ENCODE results near the gene DHRS7C.
"Not testable (repeated sequence)": the region's sequence is repeated elsewhere in the genome, so short reads cannot be mapped to it uniquely, and the experiment has no call there.

Gene DHRS7C

DNA sequence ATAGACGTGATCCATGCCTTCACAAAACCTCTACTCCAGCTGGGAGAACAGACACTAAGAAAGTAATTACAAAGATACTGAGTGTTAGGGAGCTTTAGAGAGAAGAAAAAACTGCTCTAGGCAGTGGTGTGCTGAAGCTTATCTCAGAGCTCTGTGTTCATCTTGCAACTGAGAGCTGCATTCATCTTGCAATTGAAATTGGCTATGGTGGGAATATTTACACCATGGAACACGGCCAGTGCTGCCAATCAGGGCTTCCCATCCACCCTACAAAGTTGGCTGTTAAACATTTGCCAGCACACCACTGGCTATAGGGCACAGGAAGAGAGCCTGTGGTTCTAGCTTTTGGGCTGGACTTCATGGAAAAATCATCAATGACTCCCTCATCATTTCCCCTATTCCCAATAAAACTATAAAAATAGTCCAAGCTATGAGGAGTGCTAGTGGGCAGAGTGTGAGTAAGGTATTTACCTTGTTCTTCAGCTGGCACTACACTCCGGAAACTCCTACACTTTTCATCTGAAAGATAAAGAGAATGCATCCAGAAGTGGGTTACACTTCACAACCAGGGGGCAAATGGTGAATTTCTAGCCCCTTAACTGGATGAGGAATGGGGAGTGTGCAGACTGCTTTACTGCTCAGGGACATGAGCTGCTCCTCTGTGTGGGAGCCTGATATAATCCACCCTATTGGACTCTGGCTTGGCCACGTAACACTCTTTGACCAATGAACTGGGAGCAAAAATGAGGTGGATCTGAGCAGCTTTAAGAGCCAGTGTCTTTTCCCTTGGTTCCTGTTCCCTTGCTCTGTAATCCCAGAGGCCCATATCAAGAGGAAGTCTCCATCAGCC, 18.9 kb upstream of the DHRS7C start:
- DNase-seq (ENCODE audit: low spot score): no peak

DNA sequence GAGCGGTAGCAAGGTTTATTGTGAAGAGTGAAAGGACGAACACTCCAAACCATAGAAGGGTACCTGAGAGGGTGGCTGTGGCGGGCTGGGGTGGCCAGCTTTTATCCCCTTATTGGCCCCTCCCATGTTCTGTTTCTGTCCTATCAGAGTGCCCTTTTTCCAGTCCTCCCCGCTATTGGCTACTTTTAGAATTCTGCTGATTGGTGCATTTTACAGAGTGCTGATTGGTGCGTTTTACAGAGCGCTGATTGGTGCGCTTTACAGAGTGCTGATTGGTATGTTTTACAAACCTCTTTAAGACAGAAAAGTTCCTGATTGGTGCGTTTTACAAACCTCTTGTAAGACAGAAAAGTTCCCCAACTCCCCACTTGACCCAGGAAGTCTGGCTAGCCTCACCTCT, 18.0 kb upstream of the DHRS7C start:
- DNase-seq (ENCODE audit: low spot score): no peak

DNA sequence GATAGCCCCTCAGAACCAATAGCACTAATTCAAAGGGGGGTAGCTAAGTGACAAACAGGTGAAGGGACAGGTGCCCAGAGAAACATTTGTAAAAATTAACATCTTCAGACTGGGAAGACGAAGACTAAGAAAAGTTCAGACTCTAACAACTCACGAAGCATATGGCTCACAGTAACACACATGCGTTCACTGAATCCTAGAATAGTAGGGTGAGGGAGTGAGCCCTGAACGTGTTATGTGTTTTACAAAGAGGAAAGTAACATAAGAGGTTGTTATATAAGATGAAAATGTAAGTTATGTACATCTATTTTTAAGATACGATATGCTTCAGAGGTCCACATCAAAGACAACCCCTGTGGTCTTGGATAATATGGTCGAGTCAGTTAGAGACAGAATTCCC, 15.3 kb upstream of the DHRS7C start:
- no peak for DNase-seq (ENCODE audit: low spot score)

DNA sequence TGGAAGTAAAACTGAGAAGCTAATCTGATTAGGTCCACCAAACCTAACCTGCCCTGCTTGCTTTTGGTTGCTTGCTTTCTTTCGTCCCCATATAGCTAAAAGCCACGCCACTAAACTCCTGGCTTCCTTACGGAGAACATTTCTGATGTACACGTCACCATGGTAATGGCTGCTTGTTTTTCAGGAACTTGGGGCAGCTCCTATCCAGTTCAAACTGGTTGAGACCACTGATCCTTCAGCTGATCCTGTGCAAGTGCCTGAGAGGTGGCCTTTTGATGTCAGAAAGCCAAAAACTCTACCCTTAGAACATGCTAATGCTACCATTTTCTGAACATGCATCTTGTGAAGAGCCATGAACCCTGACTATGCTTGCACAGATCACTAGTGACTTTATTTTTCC, 14.4 kb upstream of the DHRS7C start:
- DNase-seq (ENCODE audit: low spot score): no peak

DNA sequence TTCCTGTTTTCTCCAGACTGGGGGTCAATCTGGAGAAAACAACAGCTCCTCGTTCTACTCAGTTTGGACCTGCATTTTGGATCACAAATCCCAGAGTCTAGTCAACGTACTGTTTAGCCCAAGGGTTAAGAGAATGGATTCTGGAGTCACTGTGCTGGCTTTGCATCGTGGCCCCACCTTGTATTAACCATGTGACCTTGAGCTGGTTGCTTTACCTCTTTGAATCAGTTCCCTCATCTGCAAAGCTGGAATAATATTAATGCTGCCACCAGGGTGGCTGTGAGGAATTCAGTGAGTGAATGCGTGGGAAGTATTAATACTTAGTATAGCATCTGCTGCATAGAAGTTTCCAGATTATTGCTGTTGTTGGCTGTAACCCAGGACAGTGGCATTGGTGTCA, 11.3 kb upstream of the DHRS7C start:
- peak; percentile 34 for DNase-seq (ENCODE audit: low spot score)

DNA sequence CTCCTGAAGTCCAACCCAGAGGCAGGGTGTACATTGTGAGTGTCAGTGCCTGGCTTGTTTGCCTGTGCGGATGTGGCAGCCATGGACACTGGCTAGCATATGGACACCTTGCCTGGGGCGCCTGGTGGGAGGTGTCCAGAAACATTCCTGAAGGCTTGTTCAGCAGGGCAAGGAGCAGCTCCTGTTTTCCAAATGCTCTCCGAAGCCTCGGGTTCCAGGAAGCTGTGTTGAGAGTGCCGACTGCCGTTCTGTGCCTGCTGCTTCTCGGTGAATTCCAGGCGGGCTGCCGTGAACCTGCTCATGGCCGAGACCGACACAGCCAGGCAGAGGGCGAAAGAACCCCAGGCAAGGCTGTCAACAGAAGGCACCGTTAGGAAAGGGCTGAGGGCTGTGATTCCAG, 10.9 kb upstream of the DHRS7C start:
- DNase-seq (ENCODE audit: low spot score): no peak

DNA sequence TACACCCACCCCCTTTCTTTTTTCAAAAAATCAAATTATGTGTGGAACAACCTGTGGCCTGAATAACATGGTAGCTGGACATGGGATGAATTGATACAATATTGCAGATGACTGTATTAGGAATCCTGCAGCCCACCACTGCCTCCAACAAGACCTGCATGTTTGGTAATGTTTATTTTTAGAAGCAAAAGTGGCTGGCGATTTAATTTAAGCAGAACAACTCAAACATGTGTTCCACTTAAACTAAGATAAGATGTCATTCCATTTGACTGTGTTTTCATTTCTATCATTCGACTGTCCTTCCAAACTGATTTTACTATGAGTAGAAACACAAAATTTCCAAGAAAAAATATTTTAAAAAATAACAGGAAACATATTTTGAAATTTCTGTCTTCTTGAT, 10.1 kb upstream of the DHRS7C start:
- no peak for DNase-seq (ENCODE audit: low spot score)

DNA sequence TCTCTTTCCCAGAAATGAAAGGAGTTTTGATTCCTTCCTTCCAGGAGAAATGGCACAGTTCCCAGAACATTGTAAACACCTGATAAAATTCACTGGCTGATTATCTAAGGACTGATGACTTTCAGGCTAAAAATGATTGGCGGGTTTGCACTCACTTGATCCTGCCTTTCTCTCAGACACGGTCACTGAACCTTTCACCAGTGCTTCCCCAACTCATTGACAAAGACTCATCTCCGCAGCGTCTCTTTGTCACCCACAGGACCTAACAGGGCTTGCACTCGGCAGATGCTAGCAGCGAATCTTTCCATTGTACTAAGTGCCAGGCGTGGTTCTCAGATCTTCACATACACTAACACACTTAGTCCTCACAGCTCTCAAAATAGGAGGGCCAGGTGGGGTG, 7.3 kb upstream of the DHRS7C start:
- no peak for DNase-seq (ENCODE audit: low spot score)

DNA sequence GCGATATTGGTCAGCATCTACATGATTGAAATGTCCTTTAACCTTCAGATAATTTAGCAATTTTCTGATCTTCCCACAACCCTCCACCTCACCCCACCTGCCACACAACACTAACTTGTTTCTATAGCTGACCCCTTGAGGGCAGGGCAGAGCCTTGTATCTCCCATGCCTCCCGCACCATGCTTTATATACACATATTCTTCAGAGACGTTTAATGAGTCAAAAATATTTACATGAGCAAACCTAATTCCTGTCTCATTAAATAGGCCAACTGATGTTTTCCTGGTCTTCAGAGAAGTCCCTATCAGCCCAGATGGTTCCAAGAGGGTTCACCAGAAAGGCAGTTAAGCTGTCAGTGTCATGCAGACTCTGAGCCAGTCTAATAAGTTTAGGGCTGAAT, 6.6 kb upstream of the DHRS7C start:
- no peak for DNase-seq (ENCODE audit: low spot score)

DNA sequence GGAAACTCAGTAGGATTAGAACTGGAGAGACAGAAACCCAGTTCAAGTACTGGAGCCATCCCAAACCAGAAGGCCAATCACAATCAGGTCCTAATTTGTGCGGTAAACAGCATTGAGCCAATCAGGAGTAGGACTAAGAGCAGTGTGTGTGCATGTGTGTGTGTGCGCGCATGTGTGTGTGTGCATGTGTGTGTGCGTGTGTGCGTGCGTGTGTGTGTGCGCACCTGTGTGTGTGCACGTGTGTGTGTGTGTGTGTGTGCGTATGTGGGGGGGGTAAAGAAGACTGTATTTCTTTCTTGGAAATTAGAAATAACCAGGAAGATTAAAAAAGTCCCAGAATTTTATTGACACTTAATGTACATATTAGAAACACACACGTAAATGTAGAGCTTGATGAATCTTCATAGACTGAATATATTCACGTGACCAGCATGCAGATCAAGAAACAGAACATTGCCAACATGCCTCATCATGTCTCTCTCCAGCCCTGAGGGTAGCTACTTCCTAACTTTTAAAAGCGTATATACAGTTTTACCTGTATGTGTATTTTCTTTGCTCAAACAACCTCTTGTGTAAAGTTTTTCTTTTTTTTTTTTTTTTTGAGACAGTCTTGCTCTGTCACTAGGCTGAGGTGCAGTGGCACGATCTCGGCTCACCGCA, 919 bp upstream of the DHRS7C start:
- no peak for DNase-seq (ENCODE audit: low spot score)

DNA sequence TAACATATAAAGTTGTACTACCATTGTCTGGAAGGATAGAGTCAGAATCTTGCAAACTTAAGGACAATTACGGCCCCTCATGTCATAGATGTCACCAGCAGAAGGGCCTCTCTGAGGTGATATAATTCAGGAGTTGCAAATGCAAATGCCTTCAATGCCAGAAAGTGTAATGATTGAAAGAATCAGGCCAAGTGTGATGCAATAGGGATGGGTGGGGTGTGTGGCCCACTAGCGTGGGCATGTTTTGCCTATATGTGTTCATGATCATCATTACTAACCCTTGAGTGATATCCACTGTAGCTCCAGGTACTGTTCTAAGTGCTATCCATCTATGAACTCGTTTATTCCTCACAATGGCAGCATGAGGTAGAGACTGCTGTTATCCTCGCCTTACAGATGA, 1.1 kb downstream of the DHRS7C start:
- no peak for DNase-seq (ENCODE audit: low spot score)

DNA sequence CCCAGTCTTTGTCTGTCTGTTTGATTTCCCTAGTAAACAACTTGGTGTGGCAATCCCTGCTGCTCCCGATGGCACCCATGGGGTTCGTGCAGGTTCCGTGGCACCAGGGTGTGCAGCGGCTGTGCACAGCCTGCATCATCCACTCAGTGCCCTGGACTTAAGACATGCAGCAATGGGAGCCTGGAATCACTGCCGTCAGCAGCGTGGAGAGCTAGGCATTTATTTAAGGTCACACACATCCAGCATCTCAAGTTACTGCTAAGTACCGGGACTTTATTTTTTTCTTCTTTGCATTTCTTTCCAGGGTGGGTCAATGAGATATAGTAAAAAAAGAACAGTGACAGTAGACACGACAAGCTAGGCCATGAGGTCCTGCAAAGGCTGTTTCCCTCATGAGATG, 2.8 kb downstream of the DHRS7C start:
- DNase-seq (ENCODE audit: low spot score): no peak

DNA sequence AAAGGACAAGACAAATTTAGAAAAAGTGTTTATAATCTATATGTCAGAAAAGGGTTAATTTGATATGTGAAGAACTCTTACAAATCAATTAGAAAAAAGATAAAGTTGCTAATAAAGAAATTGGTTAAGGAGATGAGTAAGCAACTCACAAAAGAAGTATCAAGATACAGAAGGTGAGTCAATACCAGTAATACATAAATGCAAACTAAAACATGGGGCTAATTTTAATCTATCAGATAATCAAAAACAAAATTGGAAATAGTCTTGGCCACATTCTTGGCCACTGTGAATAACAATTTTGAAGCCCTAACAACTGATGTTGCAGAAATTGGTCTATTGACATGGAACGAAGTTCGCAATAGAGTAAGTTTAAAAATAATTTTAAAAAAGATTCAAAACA, 6.8 kb downstream of the DHRS7C start:
- no peak for DNase-seq (ENCODE audit: low spot score)

DNA sequence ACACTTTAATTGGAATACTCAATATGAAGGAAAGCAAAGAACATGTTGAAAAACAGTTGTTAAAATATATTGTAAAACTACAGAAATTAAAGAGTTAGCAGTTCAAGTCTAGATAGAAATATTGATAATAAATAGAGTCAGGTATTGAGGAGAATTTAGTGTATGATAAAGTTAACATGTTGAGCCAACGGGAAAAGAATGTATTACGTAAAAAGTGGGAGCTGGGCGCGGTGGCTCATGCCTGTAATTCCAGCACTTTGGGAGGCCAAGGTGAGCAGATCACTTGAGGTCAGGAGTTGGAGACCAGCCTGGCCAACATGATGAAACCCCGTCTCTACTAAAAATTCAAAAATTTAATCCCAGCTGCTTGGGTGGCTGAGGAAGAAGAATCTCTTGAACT, 7.9 kb downstream of the DHRS7C start:
- not testable (repeated sequence) for DNase-seq (ENCODE audit: low spot score)

DNA sequence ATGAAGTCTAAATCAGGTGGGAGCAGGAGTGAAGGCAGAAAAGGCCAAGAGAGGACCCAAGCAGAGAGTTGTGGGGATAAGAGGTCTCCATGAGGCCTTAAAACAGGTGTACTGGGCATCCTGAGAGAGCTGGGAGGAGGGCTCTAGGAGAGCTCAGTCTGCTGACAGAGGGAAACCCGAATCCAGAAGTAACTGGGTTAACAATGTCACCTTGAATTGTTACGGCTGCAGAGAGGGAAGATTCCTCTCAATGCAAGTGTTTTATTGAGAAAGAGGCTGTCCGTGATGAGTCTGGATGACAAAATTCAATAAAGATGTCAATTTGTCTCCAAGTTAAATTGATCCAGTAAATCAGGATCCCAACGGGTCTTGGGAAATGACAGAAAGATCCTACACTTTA, 8.3 kb downstream of the DHRS7C start:
- DNase-seq (ENCODE audit: low spot score): no peak

DNA sequence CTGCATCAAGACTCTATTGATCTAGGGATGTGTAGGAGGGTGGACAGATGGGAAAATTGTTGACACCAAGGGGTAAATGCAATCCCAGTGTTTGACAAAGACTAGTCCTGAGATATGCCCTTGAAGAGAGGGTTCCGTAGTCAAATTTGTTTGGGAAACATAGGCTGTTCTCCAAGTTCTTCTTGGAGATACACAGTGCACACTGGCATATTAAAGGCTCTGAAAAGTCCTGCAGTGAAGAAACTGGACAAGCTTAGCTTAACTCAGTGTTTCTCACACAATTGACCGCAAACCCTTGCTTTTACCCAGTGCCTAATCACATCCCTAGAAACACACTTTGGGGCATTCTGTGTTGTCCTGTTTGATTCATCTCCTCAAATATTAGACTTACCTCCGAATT, 10.8 kb downstream of the DHRS7C start:
- DNase-seq (ENCODE audit: low spot score): no peak

DNA sequence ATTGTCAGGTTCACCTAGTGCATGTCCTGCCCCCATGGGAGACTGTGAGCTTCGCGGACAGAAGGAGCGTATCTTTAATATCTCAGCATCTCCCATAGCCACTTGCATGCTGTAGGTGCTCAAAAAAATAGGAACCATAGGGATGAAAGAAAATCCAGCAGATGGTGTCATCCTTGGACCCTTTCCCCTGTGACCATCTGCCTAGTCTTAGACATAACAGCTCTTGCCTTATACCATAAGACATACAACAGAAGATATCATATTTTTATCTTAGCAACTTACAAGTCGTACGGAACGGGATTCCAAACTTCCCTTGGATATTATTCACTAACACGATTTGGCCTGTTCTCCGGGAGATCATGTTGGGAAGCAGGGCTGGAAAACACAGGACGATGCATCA, 14.5 kb downstream of the DHRS7C start:
- no peak for DNase-seq (ENCODE audit: low spot score)

DNA sequence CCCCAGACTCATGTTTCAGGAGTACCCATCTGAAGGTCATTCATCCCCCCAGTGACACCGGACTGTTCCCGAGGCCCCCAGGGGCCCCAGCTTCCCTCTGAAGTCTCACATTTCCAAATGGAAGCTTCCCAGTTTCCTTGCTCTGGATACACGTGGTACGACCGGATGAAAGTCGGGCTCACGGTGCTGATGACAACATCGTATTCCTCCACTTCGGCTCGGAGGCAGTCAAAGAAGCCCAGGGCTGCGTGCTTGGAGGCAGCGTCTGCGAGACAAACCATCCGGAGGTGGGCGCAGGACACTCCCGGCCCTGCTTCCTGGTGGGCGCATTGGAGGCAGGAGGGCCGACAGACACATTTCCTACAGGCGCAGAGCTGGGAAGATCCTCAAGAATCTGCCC, 18.7 kb downstream of the DHRS7C start:
- DNase-seq (ENCODE audit: low spot score): no peak

DNA sequence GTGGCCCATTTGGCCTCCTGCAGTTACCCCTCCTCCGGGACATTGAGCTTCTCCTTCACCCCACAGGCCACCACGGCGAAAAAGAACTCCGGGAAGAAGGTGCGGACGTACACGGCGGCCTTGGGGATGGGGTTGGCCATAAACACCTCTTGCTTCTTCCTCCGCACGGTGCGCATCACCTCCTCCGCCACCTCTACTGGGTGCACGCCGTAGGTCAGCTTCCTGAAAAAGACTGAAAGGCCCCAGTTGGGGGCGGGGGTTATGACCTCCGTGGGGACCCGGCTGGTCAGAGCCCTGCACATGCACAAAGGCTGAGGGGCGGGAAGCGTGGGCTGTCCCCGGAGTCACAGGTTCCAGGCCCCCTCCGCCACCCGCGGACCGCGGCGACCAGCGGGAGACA, 19.9 kb downstream of the DHRS7C start:
- DNase-seq (ENCODE audit: low spot score): no peak

DNA sequence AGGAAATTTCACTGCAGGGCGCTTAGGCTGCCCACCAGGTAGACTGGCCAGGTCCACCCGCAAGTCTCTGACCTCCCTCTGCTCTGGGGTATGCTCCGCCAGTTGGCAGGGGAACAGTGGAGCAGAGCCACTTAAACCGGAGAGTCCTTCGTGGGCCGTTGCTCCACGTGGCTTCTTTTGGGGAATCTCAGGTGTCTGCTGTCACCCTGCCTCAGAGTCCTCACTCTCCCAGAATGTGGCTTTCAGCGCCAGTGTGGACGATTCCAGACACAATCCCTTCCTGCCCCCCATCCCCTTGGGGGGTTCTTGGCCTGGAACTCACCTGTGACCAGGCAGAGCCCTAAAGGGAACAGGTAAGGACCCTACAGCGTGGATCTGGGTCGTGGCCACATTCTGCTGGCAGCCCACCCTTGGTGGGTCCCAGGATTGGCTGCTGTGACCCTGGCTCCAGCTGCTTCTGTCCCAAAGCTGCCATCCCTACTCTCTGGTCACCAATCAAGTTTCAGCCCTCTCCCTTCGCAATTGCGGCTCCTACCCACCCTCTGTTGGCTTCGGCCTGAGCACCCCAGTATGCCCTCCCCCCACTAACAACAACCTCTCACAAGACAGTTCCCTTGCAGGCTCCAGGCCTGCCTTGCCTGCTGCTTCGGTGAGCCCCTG, 22.2 kb downstream of the DHRS7C start:
- DNase-seq (ENCODE audit: low spot score): no peak

DNA sequence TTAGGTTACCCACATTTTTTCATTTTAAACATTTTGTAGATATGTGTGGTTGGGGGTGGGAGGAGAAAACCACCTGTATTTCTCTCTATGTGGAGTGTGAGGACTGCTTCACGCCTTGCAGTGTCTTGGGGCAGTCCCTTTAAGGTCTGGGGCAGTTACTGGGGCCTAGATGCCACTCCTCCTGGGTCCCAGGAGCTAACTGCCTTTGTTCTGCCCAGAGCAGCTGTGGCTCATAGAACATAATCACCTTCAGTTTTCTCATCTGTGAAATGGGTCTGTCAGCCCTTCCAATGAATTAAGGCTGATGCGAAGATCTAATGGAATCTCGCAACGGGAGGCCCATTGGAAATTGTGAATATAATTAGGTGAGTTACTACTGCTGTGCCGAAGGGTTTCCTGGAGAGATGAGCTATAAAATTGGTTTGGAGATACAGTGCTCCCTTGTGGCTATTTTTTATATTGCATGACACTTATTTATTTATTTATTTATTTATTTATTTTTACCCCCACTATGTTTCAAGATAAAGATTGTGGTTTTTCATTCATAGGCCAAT, 22.9 kb downstream of the DHRS7C start:
- no peak for DNase-seq (ENCODE audit: low spot score)

DNA sequence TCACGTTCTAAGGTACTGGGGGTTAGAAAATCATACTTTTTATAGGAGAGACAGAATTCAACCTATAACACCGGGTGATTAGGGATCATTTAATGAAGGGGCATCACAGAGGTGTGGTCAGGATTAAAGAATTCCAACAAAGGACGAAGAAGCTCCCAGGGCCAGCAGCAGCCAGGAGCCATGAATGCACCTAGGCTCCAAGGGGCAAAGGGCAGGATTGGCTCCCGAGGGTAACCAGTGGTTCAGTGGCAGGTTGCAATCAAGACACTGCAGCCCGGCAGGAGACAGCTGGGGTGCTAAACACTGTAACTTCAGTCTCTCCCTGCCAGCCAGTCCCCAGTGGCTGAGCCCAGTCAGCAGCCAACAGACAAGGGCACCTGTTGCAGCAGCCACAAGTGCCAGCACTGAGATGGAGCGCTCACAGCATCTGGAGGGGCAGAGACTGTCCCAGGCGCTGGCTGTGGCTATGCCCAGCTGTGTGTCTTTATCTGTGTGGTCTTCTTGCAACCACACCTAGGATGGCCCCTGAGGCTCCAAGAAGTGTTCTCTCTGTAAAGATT, 23.9 kb downstream of the DHRS7C start:
- DNase-seq (ENCODE audit: low spot score): no peak

DNA sequence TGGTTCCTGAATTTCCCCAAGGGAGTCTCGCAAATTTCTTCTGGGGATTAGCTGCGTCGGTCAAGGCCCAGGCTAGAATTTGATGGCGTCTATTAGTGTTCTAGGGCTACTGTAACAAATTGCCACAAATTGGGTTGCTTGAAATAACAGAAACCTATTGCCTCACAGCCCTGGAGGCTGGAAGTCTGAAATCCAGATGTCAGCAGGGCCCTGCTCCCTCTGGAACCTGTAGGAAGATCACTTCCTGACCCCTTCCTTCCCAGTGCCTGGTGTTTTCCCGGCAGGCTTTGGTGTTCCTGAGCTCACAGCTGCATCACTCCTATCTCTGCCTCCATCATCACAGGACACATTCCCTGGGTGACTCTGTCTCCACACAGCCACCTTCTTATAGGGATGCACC, 24.4 kb downstream of the DHRS7C start:
- no peak for DNase-seq (ENCODE audit: low spot score)
